Measurements from ENCODE around the gene FBXO15.

FBXO15 gene

DNA sequence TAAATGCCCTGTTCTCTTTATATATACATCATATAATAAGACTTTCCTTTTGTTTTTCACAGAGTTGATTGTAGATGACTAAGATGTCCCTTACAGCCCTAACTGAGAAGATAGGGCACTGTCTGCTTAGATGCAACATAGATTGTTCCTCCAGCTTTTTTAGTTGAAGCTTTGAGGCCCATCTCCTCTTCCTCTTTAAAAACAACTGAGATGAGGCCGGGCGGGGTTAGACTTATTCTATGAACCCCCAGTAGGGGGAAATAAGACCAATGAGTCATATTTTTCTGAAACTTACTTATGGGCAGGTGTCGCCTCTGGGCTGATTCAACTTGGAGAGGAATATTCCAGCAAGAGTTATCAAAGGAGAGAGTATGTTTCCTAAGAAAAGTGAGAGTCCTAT is 84.6 kb downstream of the FBXO15 start:
- DNase-seq (ENCODE audit: low read depth), result no peak

DNA sequence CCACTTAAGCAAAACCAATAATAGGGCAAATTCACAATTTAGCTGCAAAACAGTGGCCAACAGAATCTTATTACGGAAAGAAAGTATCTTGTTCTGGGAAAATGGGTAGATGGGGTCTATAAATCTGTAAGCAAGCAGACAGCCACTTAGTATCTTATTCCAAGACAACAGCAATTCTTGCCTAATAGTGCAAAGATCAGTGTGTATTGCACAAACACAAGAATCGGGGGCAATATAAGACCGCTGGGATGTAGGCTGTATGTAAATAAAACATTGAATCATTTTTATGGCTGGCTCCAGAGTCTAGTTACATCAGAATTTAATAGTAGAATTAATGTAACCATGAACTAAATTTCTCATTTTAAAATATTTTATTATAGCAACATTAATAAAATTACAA is 85.6 kb downstream of the FBXO15 start:
- DNase-seq (ENCODE audit: low read depth), result no peak

DNA sequence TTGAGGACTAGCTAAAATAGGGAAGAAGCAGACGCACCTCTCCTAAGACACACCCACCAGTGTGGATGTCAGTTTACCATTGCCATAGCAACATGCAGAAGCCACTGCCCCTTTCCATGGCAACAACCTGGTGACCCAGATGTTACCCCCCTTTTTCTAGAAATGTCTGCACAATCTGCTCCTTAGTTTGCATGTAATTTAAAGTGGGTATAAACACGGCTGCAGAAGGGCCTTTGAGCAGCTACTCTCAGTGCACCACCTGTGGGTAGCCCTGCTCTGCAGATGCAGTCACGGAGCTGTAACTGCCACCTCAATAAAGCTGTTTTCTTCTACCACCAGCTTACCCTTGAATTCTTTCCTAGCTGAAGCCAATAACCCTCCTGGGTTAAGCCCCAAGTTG is 87.1 kb downstream of the FBXO15 start:
- no peak for DNase-seq (ENCODE audit: low read depth)

DNA sequence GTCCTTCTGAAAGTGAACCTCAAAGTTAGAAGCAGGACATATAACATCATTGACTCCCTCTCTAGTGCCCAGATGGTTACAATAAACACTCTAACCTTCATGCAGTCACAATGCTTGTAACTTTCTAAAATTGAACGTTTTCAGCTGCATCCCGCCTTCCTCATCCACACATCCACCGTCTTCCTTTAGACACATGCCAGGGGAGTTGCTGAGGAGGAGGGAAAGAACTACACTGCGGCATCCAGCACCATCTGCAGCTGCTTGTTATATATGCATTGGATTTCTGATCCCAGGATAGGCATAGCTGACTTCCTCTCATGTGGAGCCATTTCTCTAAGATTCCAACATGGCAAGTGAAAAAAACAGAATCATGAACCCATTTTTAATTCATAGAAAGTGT is 96.8 kb downstream of the FBXO15 start:
- DNase-seq (ENCODE audit: low read depth), result no peak

DNA sequence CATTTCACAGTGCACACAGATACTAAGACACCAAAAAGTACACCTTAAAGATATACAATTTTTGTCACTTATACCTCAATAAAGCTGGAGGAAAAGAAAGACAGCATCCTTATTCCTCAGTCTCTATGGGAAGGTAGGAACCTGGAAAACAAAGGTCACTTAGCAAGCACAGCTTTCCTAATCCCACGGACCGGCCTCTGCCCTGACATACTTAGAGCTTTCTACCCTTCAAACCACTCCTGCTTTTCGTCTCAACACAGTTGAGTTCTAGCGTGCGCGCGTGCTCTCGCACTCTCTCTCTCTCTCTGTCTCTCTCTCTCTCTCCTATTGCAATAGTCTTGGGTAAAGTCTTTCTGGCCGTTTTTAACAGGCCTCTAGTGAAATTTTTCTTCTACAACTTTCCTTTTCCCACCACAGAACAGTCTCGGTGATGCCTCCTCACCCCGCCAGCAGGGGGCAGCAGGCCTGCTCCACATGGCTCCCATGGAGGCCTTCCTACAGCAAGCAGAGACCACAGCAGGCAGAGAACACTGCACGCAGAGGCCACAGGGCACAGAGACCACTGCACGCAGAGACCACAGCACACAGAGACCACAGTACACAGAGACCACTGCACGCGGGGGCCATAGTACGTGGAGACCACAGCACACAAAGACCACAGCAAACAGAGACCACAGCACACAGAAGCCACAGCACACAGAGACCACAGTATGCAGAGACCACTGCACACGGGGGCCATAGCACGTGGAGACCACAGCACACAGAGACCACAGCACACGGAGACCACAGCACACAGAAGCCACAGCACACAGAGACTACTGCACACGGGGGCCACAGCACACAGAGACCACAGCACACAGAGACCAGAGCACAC is 106.9 kb downstream of the FBXO15 start:
- DNase-seq (ENCODE audit: low read depth), result peak; percentile 57

DNA sequence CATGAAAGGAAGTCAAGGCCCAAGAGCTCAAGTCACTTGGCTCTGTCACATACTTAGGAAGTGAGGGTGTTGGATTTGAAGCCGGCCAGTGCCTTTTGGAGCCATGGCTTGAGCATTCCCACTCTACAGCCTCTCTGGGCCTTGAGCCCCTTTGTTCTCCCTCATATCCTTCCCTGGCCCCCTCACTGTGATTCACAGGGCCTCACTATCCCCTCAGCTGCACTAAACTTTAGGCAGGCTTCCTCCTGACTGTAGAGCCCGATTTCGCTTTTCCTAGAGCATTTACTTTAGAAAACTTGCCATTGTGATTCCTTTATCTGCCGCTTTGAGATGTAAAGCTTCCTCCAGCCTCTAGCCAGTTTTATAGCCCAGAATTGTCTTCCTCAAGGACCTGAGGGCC is 107.6 kb downstream of the FBXO15 start:
- no peak for DNase-seq (ENCODE audit: low read depth)

DNA sequence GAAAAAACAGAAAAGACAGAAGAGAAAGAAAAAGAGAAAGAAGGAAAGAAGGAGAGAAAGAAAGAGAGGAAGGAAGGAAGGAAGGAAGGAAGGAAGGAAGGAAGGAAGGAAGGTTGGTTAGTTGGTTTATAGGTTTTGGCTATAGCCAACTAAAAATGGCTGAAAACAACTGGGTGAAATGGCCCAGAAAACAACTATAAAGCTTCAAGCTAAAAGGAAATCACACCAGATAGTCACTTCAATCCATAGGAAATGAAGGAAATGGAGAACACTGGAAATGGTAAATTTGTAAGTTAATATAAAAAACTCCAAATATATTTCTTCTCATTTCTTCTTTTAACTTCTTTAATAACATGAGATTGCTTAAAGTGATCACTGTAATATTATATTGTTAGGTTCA is 118.5 kb downstream of the FBXO15 start:
- no peak for DNase-seq (ENCODE audit: low read depth)
